CD14-positive monocyte (primary cell): ENCODE data around the gene PPP2R3B. TPM values are rescaled to one million over a fixed set of nuclear protein-coding genes. Genes with fewer than 3 reads are reported as not detected.

Experiments
- DNase-seq, 3 donors: peaks; one replicate each; pipeline ENCODE4 v3.0.0-alpha.2; 2011 to 2022
- H2AFZ ChIP-seq: 2 replicates; pipeline ENCODE4 v1.6.0; 2012; ENCODE audit warnings: mild to moderate bottlenecking, low read depth, low read length, inconsistent platforms; ENCODE audit not compliant: insufficient read depth, poor library complexity, severe bottlenecking
- H3K27ac ChIP-seq, 2 donors: 1 replicate in 1 of 2; 2 replicates in 1 of 2; pipeline ENCODE4 v1.5.1; 2012 to 2013; ENCODE audit warnings: low read length in 2 of 2, control low read depth in 1 of 2, inconsistent platforms in 1 of 2, low read depth in 1 of 2, mild to moderate bottlenecking in 1 of 2
- H3K27me3 ChIP-seq, 2 donors: one replicate each; pipeline versions ENCODE4 v1.6.0 to v1.6.1; 2011 to 2013; ENCODE audit warnings: low read length in 2 of 2; ENCODE audit not compliant: control insufficient read depth in 2 of 2, insufficient read depth in 2 of 2
- H3K36me3 ChIP-seq, 2 donors: replicated peaks in 1 of 2; 1 replicate in 1 of 2; 2 replicates in 1 of 2; pipeline versions ENCODE4 v1.5.1 to v1.6.1; 2012 to 2013; ENCODE audit warnings: low read length in 2 of 2, control low read depth in 1 of 2, inconsistent platforms in 1 of 2, mild to moderate bottlenecking in 1 of 2; ENCODE audit not compliant: insufficient read depth in 2 of 2, control insufficient read depth in 1 of 2
- H3K4me1 ChIP-seq, 2 donors: 1 replicate in 1 of 2; 2 replicates in 1 of 2; pipeline versions ENCODE4 v1.5.1 to v1.6.1; 2012 to 2013; ENCODE audit warnings: low read length in 2 of 2, control low read depth in 1 of 2, inconsistent platforms in 1 of 2, mild to moderate bottlenecking in 1 of 2, moderate library complexity in 1 of 2; ENCODE audit not compliant: insufficient read depth in 2 of 2, control insufficient read depth in 1 of 2
- H3K4me2 ChIP-seq: replicated peaks from 2 replicates; pipeline ENCODE3; 2012; ENCODE audit warnings: low read length, moderate library complexity, mild to moderate bottlenecking; ENCODE audit not compliant: poor library complexity, severe bottlenecking; ENCODE audit errors: extremely low read depth
- H3K4me3 ChIP-seq, 3 experiments: fragments of 200-600 bp in 1 of 3; sonication (generic) in 1 of 3; replicated peaks in 1 of 3; 1 replicate in 2 of 3; 2 replicates in 1 of 3; pipeline ENCODE4 v1.5.1; 2011 to 2013; ENCODE audit warnings: low read length in 3 of 3, mild to moderate bottlenecking in 3 of 3, control low read depth in 2 of 3, low read depth in 2 of 3, inconsistent platforms in 1 of 3, moderate library complexity in 1 of 3
- H3K79me2 ChIP-seq: 2 replicates; pipeline ENCODE4 v1.6.0; 2012; ENCODE audit warnings: mild to moderate bottlenecking, control low read depth, inconsistent platforms, low read length, moderate library complexity; ENCODE audit not compliant: insufficient read depth
- H3K9ac ChIP-seq: 2 replicates; pipeline ENCODE4 v1.6.0; 2017; ENCODE audit warnings: low read length, mild to moderate bottlenecking; ENCODE audit not compliant: insufficient read depth, poor library complexity, severe bottlenecking
- H3K9me3 ChIP-seq, 2 donors: replicated peaks in 1 of 2; 1 replicate in 1 of 2; 2 replicates in 1 of 2; pipeline versions ENCODE4 v1.5.1 to v1.6.1; 2012 to 2013; ENCODE audit warnings: low read length in 2 of 2, control low read depth in 1 of 2; ENCODE audit not compliant: control insufficient read depth in 1 of 2, insufficient read depth in 1 of 2
- H4K20me1 ChIP-seq: 2 replicates; pipeline ENCODE4 v1.6.0; 2012; ENCODE audit warnings: mild to moderate bottlenecking, low read length, control low read depth, moderate library complexity; ENCODE audit not compliant: insufficient read depth
- H3K27ac Mint-ChIP-seq, 7 donors: one replicate each; pipeline ENCODE4 v1.8.0; 2020; ENCODE audit warnings: mild to moderate bottlenecking in 7 of 7, mixed read lengths in 7 of 7, moderate library complexity in 6 of 7, inconsistent platforms in 2 of 7
- H3K27me3 Mint-ChIP-seq, 3 donors: one replicate each; pipeline ENCODE4 v1.8.0; 2021 to 2022; ENCODE audit warnings: low read depth in 3 of 3, mild to moderate bottlenecking in 3 of 3, mixed read lengths in 3 of 3, moderate library complexity in 3 of 3, inconsistent platforms in 1 of 3
- H3K36me3 Mint-ChIP-seq, 2 donors: one replicate each; pipeline ENCODE4 v1.8.0; 2020; ENCODE audit warnings: mixed read lengths in 2 of 2, inconsistent platforms in 1 of 2, mild to moderate bottlenecking in 1 of 2
- H3K4me1 Mint-ChIP-seq: one replicate; pipeline ENCODE4 v1.8.0; 2020; ENCODE audit warnings: mild to moderate bottlenecking, mixed read lengths
- H3K4me3 Mint-ChIP-seq, 2 donors: one replicate each; pipeline ENCODE4 v1.8.0; 2020; ENCODE audit warnings: mild to moderate bottlenecking in 2 of 2, mixed read lengths in 2 of 2, moderate library complexity in 1 of 2
- H3K9me3 Mint-ChIP-seq, 7 donors: one replicate each; pipeline ENCODE4 v1.8.0; 2020 to 2022; ENCODE audit warnings: mixed read lengths in 7 of 7, mild to moderate bottlenecking in 6 of 7, moderate library complexity in 6 of 7, inconsistent platforms in 2 of 7
- WGBS: methylation state at CpG from one replicate; pipeline ENCODE4 v1.1.5; 2013; ENCODE audit warnings: missing lambda C conversion rate; ENCODE audit not compliant: insufficient coverage; 5-methylcytosine and 5-hydroxymethylcytosine counted together
- intact Hi-C, 2 donors: fragments of 100-400 bp; cut with micrococcal nuclease; formaldehyde crosslinking; loops; one replicate each; pipeline versions ENCODE4 v1.15.0 to v1.15.1; 2023
- polyA plus RNA-seq, 3 donors: library from polyadenylated mRNA; depleted of rRNA in 1 of 3; unstranded in 2 of 3; stranded (reverse) in 1 of 3; fragments of 300-500 nt in 2 of 3; fragments of >200 nt in 1 of 3; fragmentation: Illumina TruSeq in 2 of 3; gene quantifications; 1 replicate in 2 of 3; 2 replicates in 1 of 3; pipeline ENCODE4 v1.2.3, GENCODE V29; 2012 to 2021
- TF ChIP-seq, protein P1 (sequence below): fragments of 200-600 bp; IDR thresholded peaks from one replicate; pipeline ENCODE4 v1.8.0; 2022; ENCODE audit warnings: antibody characterized with exemption, mild to moderate bottlenecking

PPP2R3B gene
- polyA plus RNA-seq, 3 donors, result 2.1 to 9.0 (median 2.3) TPM

DNA sequence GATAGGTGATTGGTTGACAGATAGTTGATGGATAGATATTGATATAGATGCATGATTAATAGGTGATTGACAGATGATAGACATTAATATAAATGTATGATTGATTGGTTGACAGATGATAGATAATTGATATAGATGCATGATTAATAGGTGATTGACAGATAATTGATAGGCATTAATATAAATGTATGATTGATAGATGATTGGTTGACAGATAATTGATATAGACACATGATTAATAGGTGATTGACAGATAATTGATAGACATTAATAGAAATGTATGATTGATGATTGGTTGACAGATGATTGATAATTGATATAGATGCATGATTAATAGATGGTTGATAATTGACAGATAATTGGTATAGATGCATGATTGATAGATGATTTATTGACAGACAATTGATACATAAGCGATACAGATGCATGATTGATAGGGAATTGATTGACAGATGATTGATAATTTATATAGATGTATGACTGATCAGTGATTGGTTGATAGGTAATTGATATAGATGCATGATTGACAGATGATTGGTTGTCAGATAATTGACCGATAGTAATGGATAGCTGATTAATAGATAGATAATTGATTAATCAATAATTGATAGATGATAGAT is 44.9 kb upstream of the PPP2R3B start:
- Mint-ChIP-seq H3K9me3 (peaks cover 0 to 15% (median 2%) of the 10 kb centered on the region in 7 donors), H3K4me3 (no peak overlapping the region), H3K27me3 (peaks cover 22 to 38% (median 33%) of the 10 kb centered on the region in 3 donors), H3K4me1 (peaks cover 6% of the 10 kb centered on the region), H3K36me3 (no peaks in the 10 kb centered on the region), H3K27ac (no peak overlapping the region)
- no peak overlapping the region for H3K4me3 ChIP-seq
- no peaks in the 10 kb centered on the region for H3K4me1 ChIP-seq
- H3K9ac ChIP-seq, result no peak overlapping the region
- no peak overlapping the region for H3K4me2 ChIP-seq
- DNase-seq, result no peak
- intact Hi-C loops, result no loop called here
- no peaks in the 10 kb centered on the region for H4K20me1 ChIP-seq
- H3K36me3 ChIP-seq, result no peaks in the 10 kb centered on the region
- WGBS, result 83% methylated on average over 1 of the region's 2 CpGs
- H2AFZ ChIP-seq, result no peak overlapping the region
- no peak overlapping the region for H3K27ac ChIP-seq
- no peaks in the 10 kb centered on the region for H3K79me2 ChIP-seq
- H3K27me3 ChIP-seq, result peaks cover 0 to 18% of the 10 kb centered on the region in 2 donors
- TF ChIP-seq, protein P1, sequence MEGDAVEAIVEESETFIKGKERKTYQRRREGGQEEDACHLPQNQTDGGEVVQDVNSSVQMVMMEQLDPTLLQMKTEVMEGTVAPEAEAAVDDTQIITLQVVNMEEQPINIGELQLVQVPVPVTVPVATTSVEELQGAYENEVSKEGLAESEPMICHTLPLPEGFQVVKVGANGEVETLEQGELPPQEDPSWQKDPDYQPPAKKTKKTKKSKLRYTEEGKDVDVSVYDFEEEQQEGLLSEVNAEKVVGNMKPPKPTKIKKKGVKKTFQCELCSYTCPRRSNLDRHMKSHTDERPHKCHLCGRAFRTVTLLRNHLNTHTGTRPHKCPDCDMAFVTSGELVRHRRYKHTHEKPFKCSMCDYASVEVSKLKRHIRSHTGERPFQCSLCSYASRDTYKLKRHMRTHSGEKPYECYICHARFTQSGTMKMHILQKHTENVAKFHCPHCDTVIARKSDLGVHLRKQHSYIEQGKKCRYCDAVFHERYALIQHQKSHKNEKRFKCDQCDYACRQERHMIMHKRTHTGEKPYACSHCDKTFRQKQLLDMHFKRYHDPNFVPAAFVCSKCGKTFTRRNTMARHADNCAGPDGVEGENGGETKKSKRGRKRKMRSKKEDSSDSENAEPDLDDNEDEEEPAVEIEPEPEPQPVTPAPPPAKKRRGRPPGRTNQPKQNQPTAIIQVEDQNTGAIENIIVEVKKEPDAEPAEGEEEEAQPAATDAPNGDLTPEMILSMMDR, result no peak
- H3K9me3 ChIP-seq, result no peaks in the 10 kb centered on the region

DNA sequence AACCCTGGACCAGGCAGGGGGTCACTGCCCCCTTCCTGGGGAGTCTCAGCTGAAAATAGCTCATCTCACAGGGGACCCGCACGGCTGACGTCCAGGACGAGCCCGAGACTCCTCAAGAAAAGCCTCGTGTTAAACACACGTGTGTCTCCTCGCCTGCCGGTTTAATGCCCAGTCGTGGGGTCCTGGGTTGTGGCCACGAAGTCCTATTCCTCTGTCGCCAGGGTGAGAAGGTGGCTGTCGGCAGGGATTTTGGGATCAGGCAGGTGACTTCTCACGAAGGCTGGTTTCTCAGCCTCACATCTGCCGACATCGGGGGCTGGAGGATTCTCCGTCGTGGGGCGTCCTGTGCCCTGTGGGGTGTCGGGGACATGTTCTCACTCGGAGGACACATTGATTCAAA is 44.3 kb upstream of the PPP2R3B start:
- Mint-ChIP-seq H3K27me3 (peaks cover 22 to 34% (median 33%) of the 10 kb centered on the region in 3 donors), H3K27ac (no peak overlapping the region)

More for the DNA sequence above, 44.3 kb upstream of the PPP2R3B start:
- Histone ChIP-seq H3K4me3 (no peak overlapping the region), H3K9ac (no peak overlapping the region), H3K9me3 (no peaks in the 10 kb centered on the region), H2AFZ (no peak overlapping the region), H3K27me3 (peaks cover 0 to 18% of the 10 kb centered on the region in 2 donors), H3K4me2 (no peak overlapping the region), H3K79me2 (no peaks in the 10 kb centered on the region), H3K27ac (no peak overlapping the region), H3K4me1 (no peaks in the 10 kb centered on the region), H4K20me1 (no peaks in the 10 kb centered on the region), H3K36me3 (no peaks in the 10 kb centered on the region)
- Mint-ChIP-seq H3K4me3 (no peak overlapping the region), H3K36me3 (no peaks in the 10 kb centered on the region), H3K9me3 (peaks cover 0 to 15% (median 0%) of the 10 kb centered on the region in 7 donors), H3K4me1 (peaks cover 6% of the 10 kb centered on the region)
- 84% methylated on average over 12 of the region's 21 CpGs for WGBS
- TF ChIP-seq, protein P1, result no peak
- intact Hi-C loops, result no loop called here
- DNase-seq, result no peak
